GM19351 (cell line): ENCODE measurements around the gene NPHS2.
A peak's percentile ranks its signal among the peaks of the same experiment; 100 is the strongest.

Experiments
- ATAC-seq: cut with Tn5 transposase; IDR thresholded peaks from one replicate; pipeline ENCODE4 v1.9.1; 2021; ENCODE audit warnings: mild to moderate bottlenecking, moderate library complexity; ENCODE audit not compliant: unreplicated experiment

Gene NPHS2

GRCh38 chr1:179575497-179576314 lies at the start of gene NPHS2:
NPHS2 (minus strand) TSS chr1:179575948; CDS start chr1:179575864, 84 bp downstream.
- no peak for ATAC-seq

- no peak for ATAC-seq
Measured at GRCh38 chr1:179612361-179612760, 36.6 kb upstream of the NPHS2 start.

GRCh38 chr1:179601093-179601492 lies 25.3 kb upstream of the NPHS2 start:
- no peak for ATAC-seq

- peak; percentile 66 for ATAC-seq
Measured at GRCh38 chr1:179599623-179600249, 24.0 kb upstream of the NPHS2 start.

GRCh38 chr1:179598631-179599030 lies 22.9 kb upstream of the NPHS2 start:
- ATAC-seq, result no peak

- ATAC-seq, result no peak
Measured at GRCh38 chr1:179591592-179592580, 16.1 kb upstream of the NPHS2 start, which contains the start of gene TDRD5. TDRD5 (plus strand) TSS chr1:179591832; CDS start chr1:179592616, 784 bp downstream.

- no peak for ATAC-seq
Measured at GRCh38 chr1:179591253-179591591, 15.5 kb upstream of the NPHS2 start.

- ATAC-seq, result no peak
Measured at GRCh38 chr1:179590671-179591070, 14.9 kb upstream of the NPHS2 start.

- no peak for ATAC-seq
Measured at GRCh38 chr1:179589509-179589908, 13.8 kb upstream of the NPHS2 start.

- ATAC-seq, result no peak
Measured at GRCh38 chr1:179588425-179589024, 12.8 kb upstream of the NPHS2 start.

- no peak for ATAC-seq
Measured at GRCh38 chr1:179587336-179587735, 11.6 kb upstream of the NPHS2 start.

GRCh38 chr1:179586107-179586823 lies 10.5 kb upstream of the NPHS2 start:
- no peak for ATAC-seq

GRCh38 chr1:179583771-179584320 lies 8.1 kb upstream of the NPHS2 start:
- no peak for ATAC-seq

GRCh38 chr1:179576509-179576908 lies 761 bp upstream of the NPHS2 start:
- ATAC-seq, result no peak

GRCh38 chr1:179558078-179558477 lies 17.7 kb downstream of the NPHS2 start:
- no peak for ATAC-seq

- ATAC-seq, result no peak
Measured at GRCh38 chr1:179554427-179554826, 21.3 kb downstream of the NPHS2 start.

- peak; percentile 86 for ATAC-seq
Measured at GRCh38 chr1:179550746-179551682, 24.7 kb downstream of the NPHS2 start.

- ATAC-seq, result no peak
Measured at GRCh38 chr1:179549368-179549700, 26.4 kb downstream of the NPHS2 start.
